CMK (cell line): ENCODE measurements around the gene DCANP1.

Experiments used
- DNase-seq: peaks from one replicate; pipeline ENCODE4 v3.0.0-alpha.2; 2010; ENCODE audit warnings: low read depth

DCANP1 gene

DNA sequence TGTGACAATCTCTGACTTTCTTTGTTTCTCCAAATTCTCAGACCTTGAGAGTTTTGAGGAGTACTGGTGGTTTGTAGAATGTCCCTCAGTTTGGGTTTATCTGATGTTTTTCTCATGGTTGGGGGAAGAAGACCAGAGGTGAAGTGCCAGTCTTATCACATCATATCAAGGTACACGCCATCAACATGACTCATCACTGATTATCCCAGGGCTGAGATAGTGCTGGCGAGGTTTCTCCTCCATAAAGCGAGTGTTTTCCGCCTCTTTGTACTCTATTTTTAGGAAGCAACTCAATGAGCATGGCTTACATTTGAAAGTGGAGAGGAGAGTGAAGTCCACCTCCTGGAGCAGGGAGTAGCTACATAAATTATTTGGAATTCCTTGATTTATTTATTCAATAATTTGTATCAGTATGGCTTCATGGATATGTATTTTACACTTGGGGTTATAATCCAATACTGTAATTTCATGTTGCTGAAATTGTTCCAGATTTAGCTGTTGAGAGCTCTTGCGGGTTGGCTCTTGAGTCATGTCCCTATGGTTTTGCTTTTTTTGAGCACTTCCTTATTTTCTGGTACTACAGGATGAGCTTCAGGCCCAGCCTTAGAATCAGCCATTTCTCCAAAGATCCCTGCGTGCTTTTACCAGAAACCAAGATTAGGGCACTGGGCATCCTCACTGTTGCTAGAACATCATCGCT is 23.9 kb downstream of the DCANP1 start:
- no peak for DNase-seq

DNA sequence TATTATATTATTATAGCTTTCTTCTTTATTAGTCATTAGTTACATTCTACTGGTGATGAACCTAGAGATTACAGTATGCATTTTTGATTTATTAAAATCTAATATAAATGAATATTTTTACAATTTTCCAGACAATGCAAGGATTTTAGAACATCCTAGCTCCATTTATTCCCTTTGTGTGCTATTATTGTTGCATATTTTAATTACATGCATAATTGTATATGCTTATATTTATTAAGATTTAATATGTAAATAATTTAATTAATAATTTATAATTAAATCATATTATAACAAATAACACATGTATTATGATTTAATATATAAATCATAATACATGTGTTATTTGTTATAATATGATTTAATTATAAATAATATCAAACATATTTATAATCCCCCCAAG is 24.7 kb downstream of the DCANP1 start:
- DNase-seq: no peak

DNA sequence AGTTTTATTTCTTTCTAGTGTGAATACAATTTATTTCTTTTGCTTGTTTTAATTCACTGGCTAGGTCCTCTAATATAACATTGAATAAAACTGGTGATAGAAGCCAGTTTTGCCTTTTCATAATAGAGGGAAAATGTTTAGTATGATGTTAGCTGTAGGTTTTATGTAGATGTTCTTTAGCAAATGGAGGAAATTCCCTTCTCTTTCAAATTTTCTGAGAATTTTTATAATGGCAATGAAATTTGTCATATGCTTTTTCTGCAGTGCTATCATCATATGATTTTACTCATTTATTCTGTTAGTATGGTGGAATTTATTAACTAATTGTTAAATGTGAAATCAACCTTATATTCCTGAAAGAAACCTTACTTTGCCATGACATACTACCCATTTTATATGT is 30.1 kb downstream of the DCANP1 start:
- DNase-seq: no peak

DNA sequence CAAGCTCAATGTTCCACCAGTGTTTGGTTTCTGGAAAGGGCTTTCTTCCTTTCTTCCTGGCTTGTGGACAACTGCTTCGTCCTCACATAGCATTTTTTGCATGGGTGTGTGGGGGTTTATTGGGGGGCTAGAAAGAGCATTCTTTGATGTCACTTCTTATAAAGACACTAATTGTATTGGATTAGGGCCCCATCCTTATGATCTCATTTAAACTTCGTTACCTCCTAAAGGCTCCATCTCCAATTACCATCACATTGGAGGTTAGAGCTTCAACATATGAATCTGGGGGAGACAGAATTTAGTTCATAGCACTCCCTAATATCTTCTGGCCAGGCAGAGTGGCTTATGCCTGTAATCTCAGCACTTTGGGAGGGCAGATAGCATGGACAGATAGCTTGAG is 42.1 kb downstream of the DCANP1 start:
- DNase-seq: no peak

DNA sequence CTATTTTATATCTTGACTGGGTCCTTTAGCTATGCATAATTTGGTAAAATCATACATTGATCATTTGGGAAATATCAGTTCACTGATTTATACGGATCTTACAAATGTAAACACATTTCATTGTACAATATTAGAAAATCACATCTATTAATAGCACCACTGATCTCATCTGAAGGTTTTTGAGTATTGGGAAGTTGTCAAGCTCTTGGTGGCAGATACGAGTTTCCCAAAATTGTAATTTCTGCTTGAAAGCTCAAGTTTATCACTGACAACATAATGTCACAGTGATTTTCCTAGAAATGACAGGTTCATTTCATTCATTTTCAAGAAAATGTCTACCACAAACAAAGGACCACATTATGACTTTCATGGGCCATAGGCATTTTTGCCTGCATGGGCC is 45.1 kb downstream of the DCANP1 start:
- DNase-seq: no peak

DNA sequence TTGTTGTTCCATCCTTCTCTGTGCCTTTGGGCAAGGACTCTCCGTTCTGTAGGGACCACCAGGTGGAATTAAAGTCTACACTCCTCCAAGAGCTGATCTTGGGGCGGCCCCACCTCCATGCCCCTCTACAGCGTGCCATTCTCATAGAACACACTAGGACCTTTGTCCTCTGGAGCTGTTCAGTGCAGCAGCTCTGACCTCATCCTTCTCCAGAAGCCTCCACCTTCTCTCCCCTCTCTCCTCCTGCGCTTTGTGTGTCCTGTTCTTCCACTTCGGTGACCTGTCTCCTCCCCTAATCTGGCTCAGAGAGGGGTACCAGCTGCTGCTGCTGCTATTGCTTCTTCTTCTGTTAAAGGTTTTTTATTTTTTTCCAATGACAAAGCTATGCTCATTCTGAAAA is 46.3 kb downstream of the DCANP1 start:
- DNase-seq: no peak

DNA sequence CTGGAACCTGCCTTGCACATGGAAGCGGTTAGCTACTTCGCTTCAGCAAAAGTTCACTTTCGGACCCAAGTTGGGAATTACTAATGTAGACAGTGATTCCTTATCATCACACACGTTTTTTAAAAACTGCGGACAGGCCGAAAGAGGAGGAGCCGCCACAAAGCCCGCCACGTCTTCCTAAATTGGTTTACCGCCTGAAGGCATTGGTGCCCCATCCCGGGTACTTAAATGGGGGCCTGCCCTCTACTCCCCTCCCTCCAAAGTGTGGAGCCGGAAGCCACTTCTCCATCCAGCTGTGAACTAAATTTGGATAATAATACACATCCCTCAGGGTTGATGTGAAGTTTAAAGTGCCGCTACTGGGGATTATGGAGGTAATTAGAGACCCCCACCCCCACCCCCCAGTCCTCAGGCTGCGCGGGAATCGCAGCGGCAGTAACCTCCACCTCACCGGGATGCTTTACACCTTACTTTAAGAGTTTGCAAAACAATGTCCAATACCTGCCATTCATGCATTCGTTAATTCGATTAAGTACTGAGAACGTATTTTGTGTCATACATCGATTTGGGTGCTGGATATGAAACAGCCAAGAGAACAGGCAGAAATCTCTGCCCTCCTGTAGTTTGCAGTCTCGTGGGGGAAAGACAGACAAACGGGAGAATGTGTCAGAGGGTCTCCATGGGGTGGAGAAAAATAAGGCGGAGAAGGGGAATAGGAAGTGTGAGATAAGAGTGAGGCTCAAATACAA is 47.2 kb downstream of the DCANP1 start:
- DNase-seq: no peak

DNA sequence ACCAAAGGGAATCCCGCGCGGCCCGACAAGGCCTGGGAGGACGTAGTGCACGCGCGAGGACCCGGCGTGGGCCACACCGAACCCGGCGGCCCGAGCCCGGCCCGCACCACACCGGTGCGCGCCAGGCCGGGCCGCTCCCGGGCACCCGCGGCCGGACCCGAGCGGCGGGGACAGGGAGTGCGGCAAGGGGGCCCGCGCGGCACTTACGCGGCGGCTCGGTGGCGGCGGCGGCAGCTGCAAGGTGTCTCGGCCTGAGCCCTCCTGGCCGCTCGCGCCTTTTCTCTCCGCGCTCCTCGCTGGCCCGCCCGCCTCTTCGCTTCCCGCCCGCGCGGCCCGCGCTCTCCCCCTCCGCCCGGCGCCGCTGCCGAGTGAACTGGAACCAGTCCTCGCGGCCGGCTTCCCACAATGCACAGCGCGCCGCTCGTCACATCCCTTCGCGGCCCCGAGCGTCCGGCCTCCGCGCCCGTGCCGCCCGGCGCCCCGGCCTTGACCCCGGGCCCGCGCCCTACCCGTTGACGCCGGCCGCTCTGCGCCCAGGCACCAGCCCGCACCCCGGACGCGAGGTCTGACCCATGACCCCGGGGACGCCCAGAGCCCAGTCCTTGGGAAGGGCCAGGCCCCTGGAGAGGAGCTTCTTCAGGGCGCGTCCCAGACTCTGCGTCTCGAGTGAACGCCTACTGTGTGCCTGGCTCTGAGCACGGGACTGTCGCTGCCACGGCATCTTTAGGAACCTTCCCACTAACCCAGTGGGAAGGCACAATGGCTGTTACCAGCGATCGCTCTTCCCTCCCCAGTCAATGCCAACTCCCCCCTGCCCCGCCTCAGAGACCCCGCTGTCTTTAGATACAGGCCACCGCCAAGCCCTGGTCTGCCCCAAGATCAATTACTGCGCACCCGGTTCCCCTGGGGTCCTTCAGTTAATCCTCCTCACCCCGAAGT is 48.0 kb downstream of the DCANP1 start, which contains the start of gene MACROH2A1:
MACROH2A1 (minus strand) TSS at position 377 of the 939 bp plus-strand sequence. CDS start 10,138 bp downstream, outside the sequence.
- no peak for DNase-seq

DNA sequence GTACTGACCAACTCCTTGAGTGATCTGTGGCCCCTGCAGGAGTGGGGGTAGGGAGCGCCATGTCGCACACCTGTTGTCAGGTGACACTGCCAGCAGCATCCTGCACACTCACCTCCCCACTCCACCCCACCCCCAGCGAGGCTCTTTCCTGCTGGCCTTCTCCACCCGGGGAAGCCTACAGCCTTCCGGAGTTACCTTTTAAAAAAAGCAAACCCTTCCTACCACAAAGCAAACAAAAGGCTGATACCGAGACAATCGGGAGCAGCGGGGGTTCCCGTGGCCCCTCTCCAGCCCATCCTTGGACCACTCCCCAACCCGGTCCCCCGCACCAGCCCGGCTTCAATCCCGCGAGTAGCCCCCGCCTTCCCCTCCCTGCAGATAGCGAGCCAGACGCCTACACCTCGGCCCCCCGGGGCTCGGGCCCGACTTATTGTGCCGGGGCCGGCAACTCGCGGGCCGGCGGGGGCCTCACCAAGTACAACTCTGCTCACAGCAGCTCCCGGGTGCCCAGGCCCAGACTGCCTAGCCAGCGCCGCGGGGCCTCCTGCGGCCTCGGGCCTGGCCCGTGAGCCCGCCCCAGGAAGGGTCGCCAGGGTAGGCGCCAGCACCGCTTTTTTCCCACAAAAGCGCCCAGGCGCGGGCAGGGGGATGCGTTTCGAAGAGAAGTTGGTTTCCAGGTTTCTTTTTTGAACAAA is 48.8 kb downstream of the DCANP1 start:
- no peak for DNase-seq

DNA sequence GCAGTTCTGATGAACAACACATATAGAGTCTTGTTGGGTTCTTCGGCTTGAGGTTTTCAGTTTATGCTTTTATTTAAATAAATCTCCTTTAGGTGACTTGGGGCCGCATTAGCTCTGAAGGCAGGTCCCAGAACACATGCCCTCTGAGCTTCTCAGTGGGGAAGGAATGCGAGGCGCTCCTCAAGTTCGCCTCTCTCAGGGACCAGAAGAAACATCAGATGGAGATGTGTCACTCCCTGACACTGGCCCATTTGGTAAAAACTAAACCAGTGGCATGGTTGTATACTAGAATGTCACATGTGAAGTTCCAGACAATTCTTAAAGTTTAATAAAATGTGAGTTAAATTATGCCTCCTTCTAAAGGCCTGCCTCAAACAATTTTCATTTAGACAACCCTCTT is 50.1 kb downstream of the DCANP1 start:
- DNase-seq: no peak

DNA sequence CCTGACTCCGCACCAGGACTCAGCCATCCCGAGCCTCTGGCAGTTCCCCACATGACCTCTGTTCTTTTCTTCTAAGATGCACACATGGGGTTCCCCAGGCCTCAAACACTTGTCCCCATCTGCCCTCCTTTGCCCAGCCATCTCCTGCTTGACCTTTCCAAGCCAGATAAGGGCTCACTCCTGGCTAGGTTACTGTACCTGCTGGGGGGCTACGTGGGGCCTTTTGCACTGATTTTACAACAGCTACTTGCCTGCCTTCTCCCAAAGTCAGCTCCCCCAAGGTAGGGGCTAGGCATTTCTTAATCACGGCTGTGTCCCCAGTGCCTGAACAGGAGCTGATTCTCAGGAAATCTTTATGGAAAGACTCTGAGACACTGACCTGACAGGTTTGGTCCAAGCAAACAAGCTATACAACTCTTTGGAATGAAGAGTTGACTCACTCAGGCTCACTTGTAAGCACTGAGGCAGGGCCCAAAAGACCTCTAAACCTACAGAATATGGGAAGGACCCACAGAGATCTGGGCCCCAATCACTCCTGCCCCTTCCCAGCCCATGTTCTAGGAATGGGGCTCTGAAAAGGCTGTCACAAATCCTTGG is 50.6 kb downstream of the DCANP1 start:
- DNase-seq: no peak

DNA sequence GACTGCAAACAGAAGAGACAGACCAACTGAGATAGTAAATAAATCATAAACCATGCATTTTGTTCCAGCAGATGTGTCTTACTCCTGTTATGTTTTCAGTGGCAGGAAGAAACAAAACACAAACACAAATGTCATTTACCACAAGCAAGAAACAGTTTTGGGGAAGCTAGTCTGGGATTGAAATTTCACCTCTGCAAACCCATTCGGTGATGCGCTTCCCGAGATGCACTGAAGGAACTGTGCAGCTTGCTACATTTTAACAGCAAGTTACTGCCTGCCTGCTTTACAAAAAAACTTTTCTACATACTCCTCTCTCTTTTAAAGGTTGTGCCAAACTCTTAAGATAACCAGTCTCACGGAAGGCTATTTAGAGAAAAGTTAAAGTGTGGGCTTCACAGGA is 51.3 kb downstream of the DCANP1 start:
- DNase-seq: no peak

DNA sequence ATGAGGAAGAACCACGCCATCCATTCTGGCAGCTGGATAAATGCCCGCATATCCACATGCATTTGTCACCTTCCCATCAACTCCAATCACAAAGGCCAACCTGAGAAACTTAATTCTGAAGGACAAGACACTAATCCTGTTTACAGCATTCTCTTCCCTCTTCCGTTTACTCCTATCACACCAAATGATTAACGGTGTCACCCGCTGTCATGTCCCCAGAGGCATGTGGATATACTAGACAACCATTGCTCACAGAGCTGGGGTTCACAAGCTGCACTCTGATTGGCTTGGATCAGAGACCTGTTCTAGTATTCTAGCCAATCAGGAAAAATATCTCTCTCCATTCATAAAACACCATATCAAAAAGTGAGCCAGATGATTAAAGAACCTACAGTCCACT is 51.7 kb downstream of the DCANP1 start:
- no peak for DNase-seq
